ENCODE results near the gene ANGPTL3. TPM values are rescaled to one million over a fixed set of nuclear protein-coding genes. Genes with fewer than 3 reads are reported as not detected.

ANGPTL3 gene
- total and polyA plus RNA-seq, 2 donors (not counting 1 experiment from before 2014, with no cell fraction given), result not detected

GRCh38 chr1:62625415-62625814, 28.1 kb downstream of the ANGPTL3 start:
- no peak overlapping the region for H3K4me3 ChIP-seq (ENCODE audit: control extremely low read depth in 1 of 5, extremely low read depth in 1 of 5, insufficient read depth in 1 of 5, low read depth in 2 of 5, low read length in 4 of 5)
- no CpG with 5 or more reads among the region's 1 CpG for WGBS (ENCODE audit: insufficient coverage)
- H3K4me2 ChIP-seq (replicated peaks; ENCODE audit: low read depth, low read length, poor library complexity, severe bottlenecking), result peak overlapping the region; percentile 4
- CTCF ChIA-PET, result no interaction called here
- DNase-seq (no peak), ATAC-seq (ENCODE audit: low read depth) (peak; percentile 28)
- no peaks in the 10 kb centered on the region for H3K27me3 ChIP-seq (replicated peaks in 1 of 4; ENCODE audit: control extremely low read depth in 1 of 4, control insufficient read depth in 3 of 4, insufficient read depth in 4 of 4, low read length in 3 of 4)
- no peak overlapping the region for H3K9ac ChIP-seq (ENCODE audit: low read length)
- H3K9me3 Mint-ChIP-seq (ENCODE audit: insufficient read depth), result no peaks in the 10 kb centered on the region
- no peaks in the 10 kb centered on the region for H3K9me3 ChIP-seq (ENCODE audit: control extremely low read depth in 1 of 3, control insufficient read depth in 2 of 3, insufficient read depth in 1 of 3, low read length in 2 of 3)
- POLR2A ChIA-PET, result no interaction called here
- peaks cover 10% of the 10 kb centered on the region for H3K4me1 Mint-ChIP-seq
- no peaks in the 10 kb centered on the region for H3K4me1 ChIP-seq (ENCODE audit: control insufficient read depth in 2 of 2, insufficient read depth in 2 of 2, low read length in 2 of 2)
- H2AFZ ChIP-seq (ENCODE audit: insufficient read depth, low read depth, low read length, poor library complexity, severe bottlenecking), result no peak overlapping the region
- H4K20me1 ChIP-seq (ENCODE audit: control insufficient read depth, insufficient read depth, low read length, poor library complexity, severe bottlenecking), result no peaks in the 10 kb centered on the region
- H3K36me3 ChIP-seq (replicated peaks in 1 of 2; ENCODE audit: control extremely low read depth in 1 of 2, control insufficient read depth in 1 of 2, extremely low read depth in 1 of 2, insufficient read depth in 2 of 2, low read length in 1 of 2), result peaks cover 0 to 2% of the 10 kb centered on the region in 2 experiments
- peak overlapping the region; percentile 35 for H3K4me3 Mint-ChIP-seq
- intact Hi-C loops (cut with micrococcal nuclease), result no loop called here
- no peaks in the 10 kb centered on the region for H3K27me3 Mint-ChIP-seq
- TF ChIP-seq CTCF (IDR thresholded peaks at IDR 0.05), result no peak
- no peak for TF ChIP-seq EZH2 (IDR thresholded peaks at IDR 0.05; ENCODE audit: borderline replicate concordance, insufficient read depth, low read depth, low read length, poor library complexity, severe bottlenecking)
- H3K27ac ChIP-seq (ENCODE audit: low read length in 2 of 2), result no peak overlapping the region
- H3K27ac Mint-ChIP-seq, result no peak overlapping the region
- no peaks in the 10 kb centered on the region for H3K79me2 ChIP-seq (ENCODE audit: control insufficient read depth, insufficient read depth, low read length)

- DNase-seq, result no peak
- H3K27me3 ChIP-seq (replicated peaks in 1 of 4; ENCODE audit: control extremely low read depth in 1 of 4, control insufficient read depth in 3 of 4, insufficient read depth in 4 of 4, low read length in 3 of 4), result no peaks in the 10 kb centered on the region
- ATAC-seq (ENCODE audit: low read depth), result no peak
- no CpG with 5 or more reads among the region's 1 CpG for WGBS (ENCODE audit: insufficient coverage)
- H3K79me2 ChIP-seq (ENCODE audit: control insufficient read depth, insufficient read depth, low read length), result no peaks in the 10 kb centered on the region
- H3K4me1 ChIP-seq (ENCODE audit: control insufficient read depth in 2 of 2, insufficient read depth in 2 of 2, low read length in 2 of 2), result no peaks in the 10 kb centered on the region
- POLR2A ChIA-PET, result no interaction called here
- Mint-ChIP-seq H3K4me3 (no peak overlapping the region), H3K27me3 (no peaks in the 10 kb centered on the region), H3K27ac (no peak overlapping the region), H3K9me3 (ENCODE audit: insufficient read depth) (no peaks in the 10 kb centered on the region), H3K4me1 (peaks cover 10% of the 10 kb centered on the region)
- intact Hi-C loops (cut with micrococcal nuclease), result no loop called here
- H3K9ac ChIP-seq (ENCODE audit: low read length), result no peak overlapping the region
- TF ChIP-seq EZH2 (IDR thresholded peaks at IDR 0.05; ENCODE audit: borderline replicate concordance, insufficient read depth, low read depth, low read length, poor library complexity, severe bottlenecking), result no peak
- no peak for TF ChIP-seq CTCF (IDR thresholded peaks at IDR 0.05)
- peaks cover 0 to 2% (median 0%) of the 10 kb centered on the region in 3 donors for H3K9me3 ChIP-seq (ENCODE audit: control extremely low read depth in 1 of 3, control insufficient read depth in 2 of 3, insufficient read depth in 1 of 3, low read length in 2 of 3)
- no peak overlapping the region for H3K4me2 ChIP-seq (replicated peaks; ENCODE audit: low read depth, low read length, poor library complexity, severe bottlenecking)
- no peak overlapping the region for H3K27ac ChIP-seq (ENCODE audit: low read length in 2 of 2)
- CTCF ChIA-PET, result no interaction called here
- H2AFZ ChIP-seq (ENCODE audit: insufficient read depth, low read depth, low read length, poor library complexity, severe bottlenecking), result no peak overlapping the region
- peaks cover 0 to 2% of the 10 kb centered on the region in 2 experiments for H3K36me3 ChIP-seq (replicated peaks in 1 of 2; ENCODE audit: control extremely low read depth in 1 of 2, control insufficient read depth in 1 of 2, extremely low read depth in 1 of 2, insufficient read depth in 2 of 2, low read length in 1 of 2)
- no peak overlapping the region for H3K4me3 ChIP-seq (ENCODE audit: control extremely low read depth in 1 of 5, extremely low read depth in 1 of 5, insufficient read depth in 1 of 5, low read depth in 2 of 5, low read length in 4 of 5)
- H4K20me1 ChIP-seq (ENCODE audit: control insufficient read depth, insufficient read depth, low read length, poor library complexity, severe bottlenecking), result no peaks in the 10 kb centered on the region
These were observed 31.2 kb downstream of the ANGPTL3 start for GRCh38 chr1:62628506-62628905.

Measured in B cell (primary cell).